GM23248 (cell line): ENCODE results near the gene BCL2L11. TPM values are rescaled to one million over a fixed set of nuclear protein-coding genes. Genes with fewer than 3 reads are reported as not detected.

Experiments used
- DNase-seq: peaks from one replicate; pipeline ENCODE4 v3.0.0-alpha.2; 2015
- H2AFZ ChIP-seq: fragments of 200-600 bp; sonication (generic); 2 replicates; pipeline ENCODE4 v1.6.1; 2016; ENCODE audit warnings: antibody characterized with exemption
- H3F3A ChIP-seq: fragments of 200-600 bp; sonication (generic); 2 replicates; pipeline ENCODE4 v1.6.1; 2016; ENCODE audit warnings: mild to moderate bottlenecking, antibody characterized with exemption, mixed run types; ENCODE audit not compliant: insufficient read depth
- H3K27ac ChIP-seq: fragments of 200-600 bp; sonication (generic); 2 replicates; pipeline ENCODE4 v1.5.1; 2016; ENCODE audit warnings: mild to moderate bottlenecking
- H3K27me3 ChIP-seq: fragments of 200-600 bp; sonication (generic); replicated peaks from 2 replicates; pipeline ENCODE4 v1.6.1; 2016; ENCODE audit warnings: mild to moderate bottlenecking; ENCODE audit not compliant: insufficient read depth
- H3K36me3 ChIP-seq: fragments of 200-600 bp; sonication (generic); 2 replicates; pipeline ENCODE4 v1.6.1; 2016; ENCODE audit warnings: low read depth, mild to moderate bottlenecking
- H3K4me1 ChIP-seq: fragments of 200-600 bp; sonication (generic); 2 replicates; pipeline ENCODE4 v1.6.1; 2016; ENCODE audit warnings: mild to moderate bottlenecking; ENCODE audit not compliant: insufficient read depth
- H3K4me2 ChIP-seq: fragments of 200-600 bp; sonication (generic); one replicate; pipeline ENCODE4 v1.6.1; 2016; ENCODE audit warnings: mild to moderate bottlenecking; ENCODE audit not compliant: unreplicated experiment
- H3K4me3 ChIP-seq: fragments of 200-600 bp; sonication (generic); 2 replicates; pipeline ENCODE4 v1.5.1; 2016; ENCODE audit warnings: mild to moderate bottlenecking
- H3K79me2 ChIP-seq: fragments of 200-600 bp; sonication (generic); 2 replicates; pipeline ENCODE4 v1.6.1; 2016; ENCODE audit warnings: mild to moderate bottlenecking; ENCODE audit not compliant: insufficient read depth
- H3K9ac ChIP-seq: fragments of 200-600 bp; sonication (generic); 2 replicates; pipeline ENCODE4 v1.6.1; 2016; ENCODE audit warnings: mild to moderate bottlenecking
- H3K9me2 ChIP-seq: fragments of 200-600 bp; sonication (generic); 2 replicates; pipeline ENCODE4 v1.6.1; 2016; ENCODE audit warnings: mixed run types, mild to moderate bottlenecking, moderate library complexity; ENCODE audit not compliant: insufficient read depth
- H3K9me3 ChIP-seq: fragments of 200-600 bp; sonication (generic); one replicate; pipeline ENCODE4 v1.6.1; 2017; ENCODE audit warnings: low read depth
- H4K20me1 ChIP-seq: fragments of 200-600 bp; sonication (generic); 2 replicates; pipeline ENCODE4 v1.6.0; 2016; ENCODE audit not compliant: insufficient read depth
- EZH2 ChIP-seq: fragments of 200-600 bp; sonication (generic); IDR thresholded peaks from 2 replicates; pipeline ENCODE4 v1.6.1; 2018; ENCODE audit warnings: antibody characterized with exemption, mild to moderate bottlenecking; ENCODE audit not compliant: insufficient read depth, poor library complexity, severe bottlenecking
- EZH2phosphoT487 ChIP-seq: fragments of 200-600 bp; sonication (generic); IDR thresholded peaks from 2 replicates; pipeline ENCODE4 v1.6.1; 2018; ENCODE audit warnings: antibody characterized with exemption, moderate library complexity, mild to moderate bottlenecking, low read depth; ENCODE audit not compliant: insufficient read depth
- WGBS, 2 experiments: methylation state at CpG; one replicate each; pipeline ENCODE4 v1.1.6; 2015 to 2017; ENCODE audit warnings: low lambda C conversion rate in 2 of 2, low coverage in 1 of 2; ENCODE audit errors: missing lambda C conversion rate in 2 of 2; 5-methylcytosine and 5-hydroxymethylcytosine counted together
- in situ Hi-C: fragments of 300-500 bp; cut with MboI; formaldehyde crosslinking; loops from 2 replicates; pipeline ENCODE4 v1.15.0; 2020
- polyA plus RNA-seq: library from polyadenylated mRNA; unstranded; fragments of >200 nt; fragmentation: Nextera tagmentation; extraction: Ambion mirVana; gene quantifications from 2 replicates; pipeline ENCODE4 v1.2.1, GENCODE V29; 2016
- total RNA-seq: library from RNA; depleted of rRNA; stranded (reverse); fragments of >200 nt; shearing (Covaris generic); gene quantifications from 2 replicates; pipeline ENCODE4 v1.2.3, GENCODE V29; 2014

Gene BCL2L11
- total and polyA plus RNA-seq, 2 experiments from 2014 or later = 0.22 to 0.55 TPM

GRCh38 chr2:111204706-111205105 lies 84.0 kb downstream of the BCL2L11 start:
- no peaks in the 10 kb centered on the region for H3K27me3 ChIP-seq
- no peak overlapping the region for H3K4me2 ChIP-seq
- DNase-seq = peak; percentile 6
- H3K79me2 ChIP-seq = no peaks in the 10 kb centered on the region
- no peaks in the 10 kb centered on the region for H4K20me1 ChIP-seq
- no peak overlapping the region for H2AFZ ChIP-seq
- no peaks in the 10 kb centered on the region for H3K9me2 ChIP-seq
- no peak overlapping the region for H3K9ac ChIP-seq
- TF ChIP-seq EZH2phosphoT487 (no peak), EZH2 (no peak)
- no peaks in the 10 kb centered on the region for H3K9me3 ChIP-seq
- H3K4me3 ChIP-seq = no peak overlapping the region
- in situ Hi-C loops = no loop called here
- H3K36me3 ChIP-seq = no peaks in the 10 kb centered on the region; the same call in 1 of the 2 replicates
- peaks cover 7% of the 10 kb centered on the region for H3K4me1 ChIP-seq
- H3K27ac ChIP-seq = no peak overlapping the region
- 0 out of 2 replicates have a peak, but pooled peaks cover 5% of the 10 kb centered on the region for H3F3A ChIP-seq
- 96 to 98% methylated on average over 2 of the region's 2 CpGs for WGBS, 2 experiments

- Histone ChIP-seq H3K27ac (no peak overlapping the region), H3K9me2 (no peaks in the 10 kb centered on the region), H3K27me3 (no peaks in the 10 kb centered on the region), H3K36me3 (no peaks in the 10 kb centered on the region; the same call in 1 of the 2 replicates), H3K9ac (no peak overlapping the region), H3K4me3 (no peak overlapping the region), H4K20me1 (no peaks in the 10 kb centered on the region), H3K4me1 (peaks cover 7% of the 10 kb centered on the region), H3K9me3 (no peaks in the 10 kb centered on the region), H3F3A (0 out of 2 replicates have a peak, but pooled peaks cover 5% of the 10 kb centered on the region), H3K4me2 (no peak overlapping the region), H2AFZ (no peak overlapping the region), H3K79me2 (no peaks in the 10 kb centered on the region)
- DNase-seq = no peak
- in situ Hi-C loops = no loop called here
- 72 to 83% methylated on average over 2 of the region's 2 CpGs for WGBS, 2 experiments
- no peak for TF ChIP-seq EZH2phosphoT487
- TF ChIP-seq EZH2 = no peak
Measured at GRCh38 chr2:111205774-111206173, 85.1 kb downstream of the BCL2L11 start.

- H3K36me3 ChIP-seq = no peaks in the 10 kb centered on the region; the same call in 1 of the 2 replicates
- H3K27me3 ChIP-seq = no peaks in the 10 kb centered on the region
- no peaks in the 10 kb centered on the region for H3K9me2 ChIP-seq
- no peak overlapping the region for H3K27ac ChIP-seq
- H3F3A ChIP-seq = 0 out of 2 replicates have a peak, but pooled peaks cover 2% of the 10 kb centered on the region
- TF ChIP-seq EZH2phosphoT487 (no peak), EZH2 (no peak)
- no peaks in the 10 kb centered on the region for H3K79me2 ChIP-seq
- no peak for DNase-seq
- H3K4me1 ChIP-seq = peaks cover 2% of the 10 kb centered on the region
- no peak overlapping the region for H3K4me2 ChIP-seq
- no peak overlapping the region for H3K4me3 ChIP-seq
- no peaks in the 10 kb centered on the region for H4K20me1 ChIP-seq
- no peak overlapping the region for H3K9ac ChIP-seq
- in situ Hi-C loops = no loop called here
- no peaks in the 10 kb centered on the region for H3K9me3 ChIP-seq
- H2AFZ ChIP-seq = no peak overlapping the region
- WGBS, 2 experiments = 94 to 100% methylated on average over 1 of the region's 1 CpG
Measured at GRCh38 chr2:111207851-111208250, 87.1 kb downstream of the BCL2L11 start.

- H3K27ac ChIP-seq = no peak overlapping the region
- H3K9ac ChIP-seq = no peak overlapping the region
- H3K9me2 ChIP-seq = no peaks in the 10 kb centered on the region
- H3K4me2 ChIP-seq = no peak overlapping the region
- H2AFZ ChIP-seq = no peak overlapping the region
- H3K79me2 ChIP-seq = no peaks in the 10 kb centered on the region
- H3K9me3 ChIP-seq = no peaks in the 10 kb centered on the region
- no peaks in the 10 kb centered on the region; the same call in 1 of the 2 replicates for H3K36me3 ChIP-seq
- no peaks in the 10 kb centered on the region for H3K4me1 ChIP-seq
- no peaks in the 10 kb centered on the region for H4K20me1 ChIP-seq
- H3K4me3 ChIP-seq = no peak overlapping the region
- H3K27me3 ChIP-seq = no peaks in the 10 kb centered on the region
- 48 to 69% methylated on average over 1 of the region's 1 CpG for WGBS, 2 experiments
- TF ChIP-seq EZH2 (no peak), EZH2phosphoT487 (no peak)
- DNase-seq = no peak
- in situ Hi-C loops = no loop called here
- H3F3A ChIP-seq = no peaks in the 10 kb centered on the region
Measured at GRCh38 chr2:111208639-111209038, 87.9 kb downstream of the BCL2L11 start.
